SJSA1 (cell line): Measurements from ENCODE around the gene UBE2O. TPM values are rescaled to one million over a fixed set of nuclear protein-coding genes. Genes with fewer than 3 reads are reported as not detected.

Experiments
- total RNA-seq: library from RNA; depleted of rRNA; stranded (reverse); fragments of >200 nt; shearing (Covaris generic); gene quantifications from 2 replicates; pipeline ENCODE4 v1.2.3, GENCODE V29; 2014; rRNA removed

UBE2O gene
- total RNA-seq, 1 experiment from 2014 or later = 29.7 TPM

Other genes starting within 250 kb of the UBE2O start
- 4.6 and 9.4 TPM in 2 replicates for gene RNF157, start 212.7 kb downstream of the UBE2O start, total RNA-seq
- gene UBALD2, start 187.8 kb downstream of the UBE2O start, total RNA-seq = 7.6 and 13.7 TPM in 2 replicates
- 2.0 and 4.7 TPM in 2 replicates for gene QRICH2, start 144.9 kb downstream of the UBE2O start, total RNA-seq
- 49.4 and 65.4 TPM in 2 replicates for gene PRPSAP1, start 99.2 kb downstream of the UBE2O start, total RNA-seq
- gene SPHK1, start 68.5 kb downstream of the UBE2O start, total RNA-seq = 135 and 173 TPM in 2 replicates
- not detected in 2 replicates for gene AANAT, start 14.5 kb upstream of the UBE2O start, total RNA-seq
- gene RHBDF2, start 48.3 kb upstream of the UBE2O start, total RNA-seq = 5.8 and 9.2 TPM in 2 replicates
- gene CYGB, start 84.6 kb upstream of the UBE2O start, total RNA-seq = 4.4 and 5.2 TPM in 2 replicates
- gene PRCD, start 86.9 kb upstream of the UBE2O start, total RNA-seq = 0.13 TPM in 1 of 2 replicates, not detected in the other
- 0.84 TPM in 1 of 2 replicates, not detected in the other for gene ST6GALNAC2, start 132.7 kb upstream of the UBE2O start, total RNA-seq
- not detected in 2 replicates for gene ST6GALNAC1, start 190.6 kb upstream of the UBE2O start, total RNA-seq